Thyroid gland (tissue), 4 donors: ENCODE measurements around the gene DPYSL5.

Experiments
- CTCF ChIP-seq, 6 experiments: fragments of 200-600 bp in 3 of 6; fragments of 450-650 bp in 3 of 6; sonication (generic) in 3 of 6; IDR thresholded peaks; one replicate each; pipeline ENCODE4 v1.5.1; 2016 to 2019; ENCODE audit warnings: antibody characterized with exemption in 6 of 6, mild to moderate bottlenecking in 2 of 6, inconsistent platforms in 1 of 6, moderate library complexity in 1 of 6
- POLR2A ChIP-seq, 2 donors: fragments of 450-650 bp; IDR thresholded peaks; one replicate each; pipeline ENCODE4 v1.6.1; 2017; ENCODE audit warnings: antibody characterized with exemption in 2 of 2, mild to moderate bottlenecking in 2 of 2, moderate library complexity in 1 of 2

- TF ChIP-seq POLR2A (IDR thresholded peaks at IDR 0.05) (no peak), CTCF (IDR thresholded peaks at IDR 0.05) (no peak)
Observed at GRCh38 chr2:26980971-26981370, 133.0 kb downstream of the DPYSL5 start.
